GM19463 (cell line): ENCODE results near the gene RPL21.
A peak's percentile ranks its signal among the peaks of the same experiment; 100 is the strongest.
"Not testable (repeated sequence)": the region's sequence is repeated elsewhere in the genome, so short reads cannot be mapped to it uniquely, and the experiment has no call there.

ENCODE experiments used
- ATAC-seq: cut with Tn5 transposase; IDR thresholded peaks from one replicate; pipeline ENCODE4 v1.9.1; 2021; ENCODE audit warnings: mild to moderate bottlenecking, moderate library complexity; ENCODE audit not compliant: unreplicated experiment

Gene RPL21

GRCh38 chr13:27251166-27252091, at the start of gene RPL21:
Gene RPL21, plus strand, starts transcription at chr13:27251558. Its CDS starts 2,219 bp downstream, at chr13:27253777.
- peak; percentile 97 for ATAC-seq

GRCh38 chr13:27201661-27202060, 49.7 kb upstream of the RPL21 start:
- ATAC-seq = no peak

- ATAC-seq = no peak
These were observed 48.2 kb upstream of the RPL21 start for GRCh38 chr13:27203186-27203585.

- no peak for ATAC-seq
These were observed 47.5 kb upstream of the RPL21 start for GRCh38 chr13:27203854-27204253.

- ATAC-seq = no peak
These were observed 42.8 kb upstream of the RPL21 start for GRCh38 chr13:27208514-27208913.

GRCh38 chr13:27211271-27211670, 40.1 kb upstream of the RPL21 start:
- no peak for ATAC-seq

- ATAC-seq = no peak
These were observed 39.5 kb upstream of the RPL21 start for GRCh38 chr13:27211771-27212364.

GRCh38 chr13:27213386-27213785, 38.0 kb upstream of the RPL21 start:
- not testable (repeated sequence) for ATAC-seq

- not testable (repeated sequence) for ATAC-seq
These were observed 33.6 kb upstream of the RPL21 start for GRCh38 chr13:27217791-27218190.

GRCh38 chr13:27218861-27219260, 32.5 kb upstream of the RPL21 start:
- not testable (repeated sequence) for ATAC-seq

- ATAC-seq = no peak
These were observed 31.7 kb upstream of the RPL21 start for GRCh38 chr13:27219611-27220010.

- peak; percentile 72 for ATAC-seq
These were observed 29.3 kb upstream of the RPL21 start for GRCh38 chr13:27222100-27222499.

GRCh38 chr13:27226991-27227390, 24.4 kb upstream of the RPL21 start:
- no peak for ATAC-seq

GRCh38 chr13:27228131-27228530, 23.2 kb upstream of the RPL21 start:
- no peak for ATAC-seq

GRCh38 chr13:27229642-27230041, 21.7 kb upstream of the RPL21 start:
- no peak for ATAC-seq

- ATAC-seq = no peak
These were observed 17.4 kb upstream of the RPL21 start for GRCh38 chr13:27233964-27234363.

- no peak for ATAC-seq
These were observed 14.9 kb upstream of the RPL21 start for GRCh38 chr13:27236478-27236877.

- no peak for ATAC-seq
These were observed 8.7 kb upstream of the RPL21 start for GRCh38 chr13:27242702-27243101.

GRCh38 chr13:27245610-27246009, 5.7 kb upstream of the RPL21 start:
- no peak for ATAC-seq

- peak; percentile 4 for ATAC-seq
These were observed 559 bp upstream of the RPL21 start for GRCh38 chr13:27250833-27251165.

GRCh38 chr13:27252467-27252866, 1.1 kb downstream of the RPL21 start:
- ATAC-seq = no peak

GRCh38 chr13:27257233-27257568, 5.8 kb downstream of the RPL21 start:
- ATAC-seq = no peak
